Stimulated activated effector memory CD8-positive, alpha-beta T cell treated with anti-CD3 and anti-CD28 coated beads, Interleukin-12 subunit alpha, Interleukin-12 subunit beta, amount 100 ng/mL, for 72 hours (primary cell): ENCODE measurements around the gene ANAPC2.

Experiments
- ATAC-seq: fragments of 150-1000 bp; cut with Tn5 transposase; 2 replicates; pipeline ENCODE4 v1.10.0; 2021
- DNase-seq, 2 donors: peaks; one replicate each; pipeline ENCODE4 v3.0.0; 2021 to 2022; ENCODE audit warnings: low spot score in 2 of 2
- H3K27ac Mint-ChIP-seq: one replicate; pipeline ENCODE4 v1.8.0; 2022; ENCODE audit warnings: mild to moderate bottlenecking, mixed read lengths
- H3K36me3 Mint-ChIP-seq: one replicate; pipeline ENCODE4 v1.8.0; 2022; ENCODE audit warnings: mild to moderate bottlenecking, mixed read lengths
- H3K4me1 Mint-ChIP-seq: one replicate; pipeline ENCODE4 v1.8.0; 2022; ENCODE audit warnings: mixed read lengths
- H3K4me3 Mint-ChIP-seq: one replicate; pipeline ENCODE4 v1.8.0; 2022; ENCODE audit warnings: mild to moderate bottlenecking, mixed read lengths
- H3K9me3 Mint-ChIP-seq: one replicate; pipeline ENCODE4 v1.8.0; 2022; ENCODE audit warnings: mixed read lengths

The ANAPC2 gene

DNA sequence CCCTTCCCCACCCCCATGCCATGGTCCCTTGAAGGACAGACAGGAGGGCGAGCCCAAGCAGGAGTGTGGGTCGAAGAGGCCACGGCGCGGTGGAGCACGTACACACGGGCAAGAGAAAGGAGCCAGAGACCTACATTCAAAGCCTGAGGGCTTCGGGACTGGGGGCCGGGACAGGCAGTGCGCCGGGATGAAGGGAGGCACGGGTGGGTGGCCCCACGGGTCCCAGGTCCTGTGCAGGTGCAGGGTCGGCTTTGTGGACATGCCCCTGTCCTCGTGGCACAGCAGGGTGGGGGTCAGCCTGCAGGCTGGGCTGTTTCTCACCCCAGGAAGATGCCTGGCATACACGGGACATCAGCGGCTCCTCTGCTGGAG, 28.3 kb downstream of the ANAPC2 start:
- peaks cover 23% of the 10 kb centered on the region for H3K4me1 Mint-ChIP-seq
- no peak for ATAC-seq
- H3K4me3 Mint-ChIP-seq, result no peak overlapping the region
- no peaks in the 10 kb centered on the region for H3K9me3 Mint-ChIP-seq
- H3K36me3 Mint-ChIP-seq, result no peaks in the 10 kb centered on the region
- H3K27ac Mint-ChIP-seq, result no peak overlapping the region
- no peak for DNase-seq

DNA sequence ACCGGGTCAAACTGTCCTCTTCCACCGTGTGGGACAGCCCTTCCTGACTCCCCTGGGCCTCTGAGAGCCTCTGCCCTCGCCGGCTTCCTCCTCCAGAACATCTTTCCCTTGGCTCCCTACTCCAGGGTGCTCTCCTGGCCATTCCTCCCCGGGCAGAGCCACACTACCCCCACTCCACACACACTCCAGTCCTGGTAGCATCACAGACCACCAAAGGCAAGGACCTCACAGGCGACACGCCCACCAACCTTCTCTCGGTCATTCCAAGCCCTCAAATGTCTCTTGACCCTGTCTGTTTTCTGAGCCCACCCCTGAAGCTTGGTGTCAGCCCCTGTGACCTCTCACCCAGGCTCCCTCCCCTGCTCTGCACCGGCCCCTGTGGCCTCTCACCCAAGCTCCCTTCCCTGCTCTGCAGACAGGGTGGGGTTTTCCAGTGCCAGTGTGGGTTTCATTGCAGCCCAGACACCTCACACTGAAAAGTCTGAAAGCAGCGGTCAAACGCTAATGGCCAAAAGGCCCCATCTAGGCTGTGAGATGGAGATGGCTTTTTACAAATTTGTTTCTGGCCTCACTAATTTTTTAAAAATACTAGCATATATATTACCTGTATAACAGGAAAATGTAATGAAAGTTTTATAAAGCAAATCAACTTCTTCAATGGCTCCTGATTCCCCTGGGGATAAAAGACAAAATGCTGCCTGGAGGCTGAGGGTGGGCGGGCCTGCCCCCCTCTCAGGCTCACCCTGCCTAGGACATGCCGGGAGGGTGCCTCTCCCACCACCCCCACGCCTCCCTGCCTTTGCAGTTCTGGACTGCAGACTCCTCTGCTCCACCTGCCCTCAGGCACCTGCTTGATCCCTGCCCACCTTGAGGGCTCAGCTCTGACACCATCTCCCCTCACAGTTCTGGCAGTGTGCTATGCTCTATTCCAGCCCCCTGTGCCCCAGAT, 29.0 kb downstream of the ANAPC2 start:
- H3K27ac Mint-ChIP-seq, result no peak overlapping the region
- H3K4me3 Mint-ChIP-seq, result no peak overlapping the region
- DNase-seq, result no peak

DNA sequence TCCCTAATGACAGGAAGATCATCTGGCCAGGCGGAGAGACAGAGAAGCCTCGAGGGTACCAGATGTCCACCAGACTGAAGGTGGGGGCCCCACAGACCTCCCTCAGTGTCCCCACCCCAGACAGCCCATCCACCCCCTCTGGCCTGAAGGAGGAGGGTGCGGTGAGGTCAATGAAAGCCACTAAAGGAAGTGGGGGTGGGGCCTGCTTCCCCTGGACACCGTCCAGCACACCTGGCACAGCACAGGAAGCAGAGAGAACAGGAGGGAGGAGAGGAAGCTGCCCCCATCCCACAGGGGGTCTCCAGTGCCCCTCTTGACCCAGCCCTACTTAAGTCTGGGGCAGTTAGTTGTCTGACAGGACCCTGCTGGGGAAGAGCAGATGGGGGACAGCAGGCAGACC, 29.7 kb downstream of the ANAPC2 start:
- no peak overlapping the region for H3K4me3 Mint-ChIP-seq
- H3K9me3 Mint-ChIP-seq, result no peaks in the 10 kb centered on the region
- no peak for DNase-seq
- peaks cover 23% of the 10 kb centered on the region for H3K4me1 Mint-ChIP-seq
- ATAC-seq, result no peak
- no peak overlapping the region for H3K27ac Mint-ChIP-seq
- no peaks in the 10 kb centered on the region for H3K36me3 Mint-ChIP-seq

More for the DNA sequence above, 29.0 kb downstream of the ANAPC2 start:
- H3K9me3 Mint-ChIP-seq, result no peaks in the 10 kb centered on the region
- no peaks in the 10 kb centered on the region for H3K36me3 Mint-ChIP-seq
- ATAC-seq, result no peak
- peaks cover 23% of the 10 kb centered on the region for H3K4me1 Mint-ChIP-seq

DNA sequence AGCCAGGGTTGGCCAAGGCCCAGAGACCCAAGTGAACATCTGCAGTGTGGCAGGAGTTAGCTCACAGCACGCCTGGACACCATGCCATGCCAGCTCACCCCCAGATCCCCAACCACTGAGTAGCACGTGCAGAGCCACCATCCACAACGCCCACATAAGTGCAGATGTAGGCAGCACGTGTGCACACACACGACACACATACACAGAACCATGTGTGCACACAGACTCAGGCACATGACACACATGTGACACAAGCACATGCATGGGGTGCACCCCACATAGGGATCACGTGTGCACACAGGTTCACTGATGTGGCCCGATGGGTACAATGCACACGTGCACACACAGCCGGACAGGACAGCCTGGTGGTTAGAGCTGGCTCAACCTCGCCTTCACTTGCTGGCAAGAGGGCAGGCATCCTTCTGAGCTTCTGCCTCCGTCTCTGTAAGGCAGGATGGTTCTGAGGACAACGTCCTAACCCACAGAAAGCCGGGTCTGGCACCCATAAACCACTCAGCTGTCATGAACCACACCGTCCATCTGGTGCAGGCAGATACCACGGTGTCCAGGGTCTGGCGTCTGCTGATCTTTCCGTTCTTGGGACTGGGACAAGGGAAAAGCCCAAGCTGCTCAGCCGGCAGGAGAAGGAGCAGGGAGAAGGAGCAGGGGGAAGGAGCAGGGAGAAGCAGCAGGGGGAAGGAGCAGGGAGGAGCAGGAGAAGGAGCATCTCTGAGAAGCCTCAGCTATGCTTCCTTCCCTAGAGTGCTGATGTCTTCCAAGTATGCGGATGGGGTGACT, 30.5 kb downstream of the ANAPC2 start:
- H3K4me3 Mint-ChIP-seq, result peak overlapping the region; percentile 53

DNA sequence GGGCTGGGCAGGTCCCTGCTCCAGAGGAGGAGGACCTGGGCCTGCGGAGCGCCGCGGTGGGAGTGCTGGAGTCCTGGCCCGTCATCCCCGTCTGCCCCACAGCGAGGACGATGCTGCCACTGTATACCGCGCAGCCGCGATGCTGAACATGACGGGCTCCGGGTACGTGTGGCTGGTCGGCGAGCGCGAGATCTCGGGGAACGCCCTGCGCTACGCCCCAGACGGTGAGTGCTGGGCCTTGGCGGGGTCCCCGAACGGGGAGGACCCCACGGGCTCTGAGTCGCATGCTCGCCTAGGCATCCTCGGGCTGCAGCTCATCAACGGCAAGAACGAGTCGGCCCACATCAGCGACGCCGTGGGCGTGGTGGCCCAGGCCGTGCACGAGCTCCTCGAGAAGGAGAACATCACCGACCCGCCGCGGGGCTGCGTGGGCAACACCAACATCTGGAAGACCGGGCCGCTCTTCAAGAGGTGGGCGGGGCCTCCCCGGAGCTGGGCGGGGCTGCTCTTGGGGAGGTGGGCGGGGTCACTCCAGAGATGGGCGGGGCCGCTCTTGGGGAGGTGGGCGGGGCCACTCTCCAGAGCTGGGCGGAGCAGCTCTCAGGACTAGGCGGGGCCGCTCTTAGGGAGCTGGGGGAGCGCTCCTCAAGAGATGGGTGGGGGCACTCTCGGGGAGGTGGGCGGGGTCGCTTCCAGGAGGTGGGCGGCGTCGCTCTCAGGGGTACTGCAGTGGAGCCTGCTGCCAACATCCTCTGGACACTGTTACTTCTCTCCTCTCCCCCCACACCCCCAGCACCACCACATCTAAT, 31.6 kb downstream of the ANAPC2 start:
- DNase-seq (peak; percentile 56 to 77), ATAC-seq (peak; percentile 73)
- H3K4me1 Mint-ChIP-seq, result peaks cover 23% of the 10 kb centered on the region
- H3K9me3 Mint-ChIP-seq, result no peaks in the 10 kb centered on the region
- H3K36me3 Mint-ChIP-seq, result no peaks in the 10 kb centered on the region
- peak overlapping the region; percentile 53 for H3K4me3 Mint-ChIP-seq
- no peak overlapping the region for H3K27ac Mint-ChIP-seq

More for the DNA sequence above, 30.5 kb downstream of the ANAPC2 start:
- no peak for ATAC-seq
- Mint-ChIP-seq H3K9me3 (no peaks in the 10 kb centered on the region), H3K4me1 (peaks cover 23% of the 10 kb centered on the region), H3K36me3 (no peaks in the 10 kb centered on the region), H3K27ac (no peak overlapping the region)
- no peak for DNase-seq

DNA sequence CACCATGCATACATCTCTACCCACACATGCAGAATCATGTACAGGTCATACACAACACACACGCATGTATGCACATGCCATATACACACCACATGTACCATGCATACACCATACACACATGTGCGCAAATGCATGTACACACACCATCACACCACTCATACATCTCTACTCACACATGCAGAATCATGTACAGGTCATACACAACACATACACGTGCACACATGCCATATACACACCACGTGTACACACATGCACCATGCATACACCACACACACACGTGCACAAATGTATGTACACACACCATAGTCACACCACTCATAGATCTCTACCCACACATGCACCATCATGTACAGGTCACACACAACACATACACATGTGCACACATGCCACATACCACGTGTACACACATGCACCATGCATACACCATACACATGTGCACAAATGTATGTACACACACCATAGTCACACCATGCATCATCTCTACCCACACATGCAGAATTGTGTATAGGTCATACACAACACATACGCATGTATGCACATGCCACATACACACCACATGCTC, 35.4 kb downstream of the ANAPC2 start:
- Mint-ChIP-seq H3K4me3 (no peak overlapping the region), H3K27ac (no peak overlapping the region), H3K36me3 (no peaks in the 10 kb centered on the region), H3K9me3 (no peaks in the 10 kb centered on the region), H3K4me1 (peaks cover 8% of the 10 kb centered on the region)
- DNase-seq (no peak), ATAC-seq (no peak)

DNA sequence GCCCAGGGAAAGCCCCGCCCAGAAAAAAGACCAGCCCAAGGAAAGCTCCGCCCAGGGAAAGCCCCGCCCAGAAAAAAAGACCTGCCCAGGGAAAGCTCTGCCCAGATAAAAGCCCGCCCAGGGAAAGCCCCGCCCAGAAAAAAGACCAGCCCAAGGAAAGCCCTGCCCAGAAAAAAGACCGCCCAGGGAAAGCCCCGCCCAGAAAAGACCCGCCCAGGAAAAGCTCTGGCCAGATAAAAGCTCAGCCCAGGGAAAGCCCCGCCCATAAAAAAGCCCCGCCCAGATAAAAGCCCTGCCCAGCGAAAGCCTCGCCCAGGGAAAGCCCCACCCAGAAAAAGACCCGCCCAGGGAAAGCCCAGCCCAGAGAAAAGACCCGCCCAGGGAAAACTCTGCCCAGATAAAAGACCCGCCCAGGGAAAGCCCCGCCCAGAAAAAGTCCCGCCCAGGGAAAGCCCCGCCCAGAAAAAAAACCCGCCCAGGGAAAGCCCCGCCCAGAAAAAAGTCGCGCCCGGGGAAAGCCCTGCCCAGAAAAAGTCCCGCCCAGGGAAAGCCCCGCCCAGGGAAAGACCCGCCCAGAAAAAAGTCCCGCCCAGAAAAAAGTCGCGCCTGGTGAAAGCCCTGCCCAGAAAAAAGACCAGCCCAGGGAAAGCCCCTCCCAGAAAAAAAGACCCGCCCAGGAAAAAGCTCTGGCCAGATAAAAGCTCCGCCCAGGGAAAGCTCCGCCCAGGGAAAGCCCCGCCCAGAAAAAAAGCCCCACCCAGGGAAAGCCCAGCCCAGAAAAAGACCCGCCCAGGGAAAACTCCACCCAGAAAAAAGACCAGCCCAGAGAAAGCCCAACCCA, 37.5 kb downstream of the ANAPC2 start:
- Mint-ChIP-seq H3K9me3 (no peaks in the 10 kb centered on the region), H3K4me3 (peak overlapping the region; percentile 26), H3K27ac (no peak overlapping the region), H3K36me3 (no peaks in the 10 kb centered on the region), H3K4me1 (no peaks in the 10 kb centered on the region)
- DNase-seq (peak; percentile 50 to 85), ATAC-seq (peak; percentile 55)

DNA sequence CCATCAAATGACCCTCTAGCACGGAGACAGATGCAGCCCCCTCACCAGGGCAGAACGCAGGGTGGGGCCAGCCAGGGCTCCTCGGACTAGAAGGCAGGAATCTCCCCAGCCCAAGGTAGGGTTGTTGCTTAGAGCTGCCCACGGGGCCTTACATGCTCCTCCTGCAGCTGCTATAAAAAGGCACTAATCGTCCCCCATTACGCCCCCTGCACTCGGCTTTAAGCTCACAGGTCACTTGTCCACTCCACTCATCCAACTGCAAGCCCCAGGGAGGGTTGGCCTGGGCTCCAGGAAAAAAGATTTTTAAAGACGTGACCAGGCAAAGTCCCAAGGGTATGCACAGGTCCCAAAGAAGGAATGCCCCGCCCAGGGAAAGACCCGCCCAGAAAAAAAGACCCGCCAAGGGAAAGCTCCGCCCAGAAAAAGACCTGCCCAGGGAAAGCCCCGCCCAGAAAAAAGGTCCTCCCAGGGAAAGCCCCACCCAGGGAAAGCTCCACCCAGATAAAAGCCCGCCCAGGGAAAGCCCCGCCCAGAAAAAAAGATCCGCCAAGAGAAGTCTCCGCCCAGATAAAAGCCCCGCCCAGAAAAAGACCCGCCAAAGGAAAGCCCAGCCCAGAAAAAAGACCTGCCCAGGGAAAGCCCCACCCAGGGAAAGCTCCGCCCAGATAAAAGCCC, 38.3 kb downstream of the ANAPC2 start:
- DNase-seq (no peak), ATAC-seq (no peak)
- no peak overlapping the region for H3K27ac Mint-ChIP-seq
- peak overlapping the region; percentile 21 for H3K4me3 Mint-ChIP-seq
- H3K9me3 Mint-ChIP-seq, result no peaks in the 10 kb centered on the region
- no peaks in the 10 kb centered on the region for H3K36me3 Mint-ChIP-seq
- H3K4me1 Mint-ChIP-seq, result no peaks in the 10 kb centered on the region

DNA sequence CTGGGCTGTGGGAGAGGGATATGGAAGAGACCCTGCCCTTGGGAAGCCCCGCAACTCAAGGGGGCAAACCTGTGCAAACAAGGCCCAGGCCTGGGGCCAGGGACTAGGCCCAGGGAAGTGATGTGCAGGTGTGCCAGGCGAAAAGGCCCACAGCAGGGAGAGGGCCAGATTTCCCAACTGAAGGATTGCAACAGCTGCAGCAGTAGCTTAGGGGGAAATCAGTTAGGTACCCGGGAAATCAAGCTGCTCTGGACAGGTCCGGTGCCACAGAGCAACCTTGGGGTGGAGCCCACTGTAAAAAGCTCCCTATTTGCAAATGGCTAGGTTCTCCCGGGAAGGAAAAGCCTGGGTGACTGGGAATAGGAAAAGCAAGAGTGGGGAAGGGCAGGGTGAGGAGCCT, 39.0 kb downstream of the ANAPC2 start:
- Mint-ChIP-seq H3K9me3 (no peaks in the 10 kb centered on the region), H3K27ac (no peak overlapping the region), H3K4me1 (no peaks in the 10 kb centered on the region), H3K4me3 (no peak overlapping the region), H3K36me3 (no peaks in the 10 kb centered on the region)
- DNase-seq (no peak), ATAC-seq (no peak)

DNA sequence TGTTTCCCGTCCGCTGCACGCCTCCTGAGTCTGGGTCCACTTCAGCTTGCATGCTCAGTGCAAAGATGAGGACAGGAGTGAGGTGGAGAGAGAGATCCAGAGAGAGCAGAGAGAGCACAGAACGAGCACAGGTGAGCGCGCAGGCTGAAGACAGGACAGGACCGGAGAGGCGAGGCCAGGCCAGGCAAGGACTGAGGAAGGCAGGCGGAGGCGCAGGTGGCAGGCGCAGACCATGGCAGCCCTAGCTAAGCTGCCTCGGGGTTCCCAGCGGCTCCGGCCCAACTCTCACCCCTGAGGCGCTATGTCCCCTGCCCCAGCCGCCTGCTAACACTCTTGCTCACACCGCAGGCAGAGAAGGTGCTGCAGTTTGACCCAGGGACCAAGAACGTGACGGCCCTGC, 39.7 kb downstream of the ANAPC2 start:
- Mint-ChIP-seq H3K27ac (no peak overlapping the region), H3K9me3 (no peaks in the 10 kb centered on the region), H3K4me1 (no peaks in the 10 kb centered on the region), H3K36me3 (no peaks in the 10 kb centered on the region), H3K4me3 (no peak overlapping the region)
- DNase-seq (no peak), ATAC-seq (no peak)

DNA sequence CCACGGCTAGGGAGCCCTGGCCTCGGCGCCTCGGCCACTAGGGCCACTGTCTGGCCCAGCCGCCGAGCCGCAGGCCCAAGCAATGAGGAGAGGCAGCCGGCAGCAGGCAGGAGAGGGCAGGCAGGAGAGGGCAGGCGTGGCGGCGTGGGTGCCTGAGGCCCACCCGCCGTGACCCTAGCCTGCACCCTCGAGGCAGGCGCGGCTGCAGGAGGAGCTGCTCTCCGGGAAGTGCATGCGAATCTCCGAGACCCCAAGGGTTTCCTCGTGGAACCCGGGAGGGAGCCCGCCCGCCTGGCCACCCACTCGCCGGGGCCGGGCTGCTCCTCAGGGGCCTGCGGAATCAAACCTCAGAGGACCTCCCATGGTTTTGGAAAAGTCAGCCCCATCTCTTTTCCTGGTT, 40.1 kb downstream of the ANAPC2 start:
- no peak overlapping the region for H3K27ac Mint-ChIP-seq
- DNase-seq (no peak), ATAC-seq (no peak)
- H3K9me3 Mint-ChIP-seq, result no peaks in the 10 kb centered on the region
- no peak overlapping the region for H3K4me3 Mint-ChIP-seq
- H3K36me3 Mint-ChIP-seq, result no peaks in the 10 kb centered on the region
- no peaks in the 10 kb centered on the region for H3K4me1 Mint-ChIP-seq

DNA sequence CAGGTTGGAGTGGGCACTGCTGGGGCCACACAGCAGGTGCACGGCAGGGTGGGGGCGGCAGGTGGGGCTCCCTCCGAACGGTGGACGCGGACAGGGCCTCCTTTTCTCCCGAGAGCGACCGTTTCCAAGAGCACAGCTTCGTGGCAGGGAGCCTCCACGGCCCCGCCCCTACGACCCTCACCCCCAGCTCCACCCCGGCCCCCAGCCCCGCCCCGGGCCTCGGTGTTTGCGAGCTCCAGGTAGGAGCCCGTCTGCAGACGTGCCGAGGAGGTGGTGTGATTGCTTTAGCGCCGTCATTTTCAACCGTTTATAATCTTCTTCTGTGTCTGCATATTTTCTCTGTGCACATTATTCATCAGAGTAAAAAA, 40.6 kb downstream of the ANAPC2 start:
- no peak overlapping the region for H3K27ac Mint-ChIP-seq
- H3K4me1 Mint-ChIP-seq, result no peaks in the 10 kb centered on the region
- no peak for ATAC-seq
- H3K4me3 Mint-ChIP-seq, result no peak overlapping the region
- no peak for DNase-seq
- H3K9me3 Mint-ChIP-seq, result no peaks in the 10 kb centered on the region
- no peaks in the 10 kb centered on the region for H3K36me3 Mint-ChIP-seq

DNA sequence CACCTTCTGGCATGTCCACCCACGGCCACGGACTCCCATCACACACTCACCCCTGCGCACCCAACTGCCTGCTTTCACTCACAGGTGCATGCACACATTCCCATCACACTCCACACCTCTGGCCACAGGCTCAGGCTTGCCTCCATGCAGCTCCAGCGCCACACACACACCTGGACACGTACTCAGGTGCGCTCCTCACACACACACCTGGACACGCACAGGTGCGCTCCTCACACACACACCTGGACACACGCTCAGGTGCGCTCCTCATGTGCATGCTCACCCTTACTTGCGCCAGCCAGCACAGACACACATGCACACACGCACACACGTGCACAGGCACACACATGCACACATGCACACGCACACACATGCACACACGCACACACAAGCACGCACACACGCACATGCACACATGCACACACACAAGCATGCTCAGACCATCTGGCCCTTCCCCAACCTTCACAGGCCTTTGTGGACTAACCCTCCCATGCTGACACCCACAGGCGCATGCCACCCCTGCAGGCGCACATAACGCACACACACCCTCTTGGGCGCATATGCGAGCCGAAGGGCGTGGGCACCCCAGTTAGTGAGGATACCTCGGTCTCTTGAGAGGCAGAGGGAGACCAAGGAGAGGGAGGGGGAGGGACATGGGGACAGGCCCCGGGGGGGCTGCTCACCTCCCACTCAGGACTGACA, 41.1 kb downstream of the ANAPC2 start:
- Mint-ChIP-seq H3K4me3 (no peak overlapping the region), H3K36me3 (no peaks in the 10 kb centered on the region), H3K9me3 (no peaks in the 10 kb centered on the region), H3K4me1 (no peaks in the 10 kb centered on the region), H3K27ac (no peak overlapping the region)
- ATAC-seq (no peak), DNase-seq (no peak)
